ENCODE data around the gene G0S2.
A peak's percentile ranks its signal among the peaks of the same experiment; 100 is the strongest.

The G0S2 gene

GRCh38 chr1:209646558-209646957, 28.7 kb upstream of the G0S2 start:
- in situ Hi-C loops (cut with MboI; ENCODE audit: low pct_unique_long_range_greater_than_20kb, low sequenced_read_pairs), result no loop called here
- DNase-seq, result no peak

DNA sequence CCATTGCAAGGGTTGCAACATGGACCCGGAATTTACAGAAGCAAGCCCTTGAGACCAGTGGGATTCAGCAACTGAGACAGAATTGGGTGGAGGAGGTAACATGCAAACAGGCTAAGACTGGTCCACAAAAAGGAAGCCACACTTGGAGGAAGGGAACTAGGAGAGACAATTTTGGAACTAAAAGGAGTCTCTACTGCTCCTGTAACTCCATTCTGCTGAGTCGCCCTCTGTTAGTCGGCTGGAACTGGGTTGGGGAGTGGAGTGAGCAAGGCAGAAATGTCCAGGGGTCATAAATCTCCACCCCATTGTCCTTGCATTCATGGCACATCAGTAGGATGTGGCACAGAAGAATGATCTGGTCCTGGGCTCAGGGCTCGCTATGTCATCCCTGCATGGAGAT, 28.1 kb upstream of the G0S2 start:
- in situ Hi-C loops (cut with MboI; ENCODE audit: low pct_unique_long_range_greater_than_20kb, low sequenced_read_pairs), result no loop called here
- DNase-seq, result no peak

- in situ Hi-C loops (cut with MboI; ENCODE audit: low pct_unique_long_range_greater_than_20kb, low sequenced_read_pairs), result no loop called here
Measured at GRCh38 chr1:209648346-209648745, 26.9 kb upstream of the G0S2 start.

GRCh38 chr1:209648931-209649776, 26.1 kb upstream of the G0S2 start:
- DNase-seq, result peak; percentile 39
- in situ Hi-C loops (cut with MboI; ENCODE audit: low pct_unique_long_range_greater_than_20kb, low sequenced_read_pairs), result no loop called here

More at GRCh38 chr1:209648346-209648745, 26.9 kb upstream of the G0S2 start:
- DNase-seq, result no peak

DNA sequence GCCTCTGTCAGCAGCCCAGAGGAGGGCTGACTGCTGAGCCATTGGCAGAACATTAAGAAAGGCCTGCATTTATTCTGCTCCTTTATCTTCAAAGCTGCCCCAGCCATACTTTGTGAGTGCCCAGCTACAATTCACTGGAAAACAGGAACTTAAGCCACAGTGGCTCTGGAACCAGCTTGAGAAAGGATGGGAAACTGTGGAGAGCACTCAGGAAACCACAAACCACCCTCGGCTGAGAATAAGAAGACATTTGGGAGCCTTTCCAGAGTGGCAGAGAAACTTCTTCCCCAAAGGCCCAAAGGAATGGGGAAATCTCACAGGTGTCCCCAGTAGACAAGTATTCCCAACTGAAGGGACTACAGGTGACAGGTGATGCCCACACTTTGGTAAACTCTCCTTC, 24.8 kb upstream of the G0S2 start:
- DNase-seq, result peak; percentile 73
- in situ Hi-C loops (cut with MboI; ENCODE audit: low pct_unique_long_range_greater_than_20kb, low sequenced_read_pairs), result no loop called here

DNA sequence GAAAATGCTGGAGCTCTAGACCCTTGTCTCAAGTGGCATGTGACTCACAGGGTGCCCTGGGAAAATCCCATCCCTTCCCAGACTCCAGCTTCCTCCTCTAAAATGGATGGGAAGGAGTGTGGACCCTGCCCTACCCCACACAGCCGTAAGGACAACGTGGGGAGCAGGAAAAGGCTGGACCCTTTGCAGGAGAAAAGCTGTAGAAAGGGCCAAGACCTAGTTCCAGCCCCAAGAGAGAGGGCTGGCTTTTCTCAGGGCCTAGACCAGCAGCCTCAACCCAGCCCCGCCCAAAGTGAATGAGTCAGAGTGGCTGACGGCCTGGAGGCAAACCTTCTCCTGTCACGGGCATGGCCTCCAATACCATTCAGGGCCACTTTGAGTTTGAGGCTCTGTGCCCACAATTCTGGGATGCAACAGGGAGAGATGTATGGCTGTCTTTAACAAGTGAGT, 24.0 kb upstream of the G0S2 start:
- in situ Hi-C loops (cut with MboI; ENCODE audit: low pct_unique_long_range_greater_than_20kb, low sequenced_read_pairs), result no loop called here
- DNase-seq, result peak; percentile 21

- no peak for DNase-seq
- in situ Hi-C loops (cut with MboI; ENCODE audit: low pct_unique_long_range_greater_than_20kb, low sequenced_read_pairs), result no loop called here
Measured at GRCh38 chr1:209652121-209652735, 23.0 kb upstream of the G0S2 start, which contains the start of gene LAMB3. Gene LAMB3, minus strand, starts transcription at chr1:209652425. Its CDS starts 1,481 bp downstream, at chr1:209650944.

- in situ Hi-C loops (cut with MboI; ENCODE audit: low pct_unique_long_range_greater_than_20kb, low sequenced_read_pairs), result no loop called here
- no peak for DNase-seq
Measured at GRCh38 chr1:209652873-209653401, 22.3 kb upstream of the G0S2 start.

GRCh38 chr1:209653915-209654351, 21.3 kb upstream of the G0S2 start:
- DNase-seq, result no peak
- in situ Hi-C loops (cut with MboI; ENCODE audit: low pct_unique_long_range_greater_than_20kb, low sequenced_read_pairs), result no loop called here

DNA sequence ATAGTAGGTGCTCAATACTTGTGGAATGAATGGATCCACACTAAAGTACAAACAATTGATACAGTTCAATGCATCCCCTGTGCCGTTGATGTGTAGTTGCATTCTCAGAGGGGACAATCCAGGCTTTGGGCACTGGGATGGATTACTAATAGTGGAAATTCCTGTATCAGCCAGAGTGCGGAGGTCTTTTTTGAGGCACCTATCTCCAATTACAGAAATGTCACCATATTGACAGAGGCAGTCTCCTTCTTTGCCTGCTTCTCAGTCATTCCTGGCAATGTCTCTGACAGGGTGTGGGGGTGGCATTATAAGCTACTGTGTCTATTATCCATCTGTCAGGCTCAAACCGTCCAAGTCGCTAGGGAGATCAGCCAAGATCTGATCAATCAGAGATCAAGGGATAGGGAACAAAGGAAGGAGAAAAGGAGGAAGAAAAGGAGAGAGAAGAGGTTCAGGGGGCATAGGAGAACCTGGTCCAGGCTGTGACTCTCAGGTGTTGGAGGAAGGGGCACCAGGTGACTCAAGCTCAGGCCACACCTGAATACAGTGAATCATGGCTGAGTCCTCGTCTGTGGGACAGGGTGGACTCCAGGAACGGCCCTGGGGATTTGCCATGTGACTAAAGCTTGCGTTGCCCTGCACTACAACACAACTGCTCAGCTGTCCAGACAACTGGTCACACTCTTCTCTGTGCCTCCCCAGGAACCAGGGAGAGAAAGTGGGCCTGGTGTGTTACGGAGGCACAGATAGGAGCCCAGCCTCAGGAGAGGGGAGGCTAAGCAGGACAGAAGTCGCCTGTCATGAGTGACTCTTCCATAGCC, 19.6 kb upstream of the G0S2 start:
- DNase-seq, result no peak
- in situ Hi-C loops (cut with MboI; ENCODE audit: low pct_unique_long_range_greater_than_20kb, low sequenced_read_pairs), result no loop called here

DNA sequence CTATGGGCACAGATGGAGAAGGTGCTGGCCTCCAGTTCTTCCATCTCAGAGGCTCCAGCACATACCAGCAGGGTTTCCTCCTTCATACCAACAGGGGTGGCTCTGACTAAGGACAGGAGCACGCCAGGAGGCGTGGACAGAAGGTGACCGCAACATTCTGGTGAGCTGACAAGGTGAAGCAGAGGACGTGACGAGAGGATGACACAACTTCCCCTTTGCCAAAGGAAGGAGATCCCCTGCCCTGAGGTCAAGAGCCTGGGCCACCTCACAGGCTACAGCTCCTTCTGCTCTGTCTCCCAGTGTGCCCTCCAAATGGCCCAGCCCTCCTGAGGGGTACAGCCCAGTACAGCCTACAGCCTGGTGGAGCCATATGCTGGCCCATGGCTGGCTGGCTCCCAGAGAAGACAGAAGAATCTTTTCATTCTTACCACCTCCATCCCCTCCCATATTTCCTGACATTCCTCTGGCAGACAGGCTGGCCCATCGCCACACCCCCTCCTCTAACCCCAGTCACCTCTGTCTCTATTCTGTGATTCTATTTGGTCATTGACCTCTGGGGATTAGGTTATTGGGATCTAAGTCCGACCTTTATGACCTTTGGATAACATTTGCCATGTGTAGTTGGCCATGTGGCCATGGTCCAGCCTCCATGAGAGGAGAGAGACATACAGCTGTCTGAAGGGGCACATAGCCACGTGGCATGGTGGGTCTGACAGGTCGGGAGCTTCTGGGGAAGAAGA, 17.9 kb upstream of the G0S2 start:
- peak; percentile 29 for DNase-seq
- in situ Hi-C loops (cut with MboI; ENCODE audit: low pct_unique_long_range_greater_than_20kb, low sequenced_read_pairs), result no loop called here

GRCh38 chr1:209657918-209658317, 17.3 kb upstream of the G0S2 start:
- DNase-seq, result no peak
- in situ Hi-C loops (cut with MboI; ENCODE audit: low pct_unique_long_range_greater_than_20kb, low sequenced_read_pairs), result no loop called here

- in situ Hi-C loops (cut with MboI; ENCODE audit: low pct_unique_long_range_greater_than_20kb, low sequenced_read_pairs), result no loop called here
- DNase-seq, result peak; percentile 80
Measured at GRCh38 chr1:209659909-209660308, 15.3 kb upstream of the G0S2 start.

DNA sequence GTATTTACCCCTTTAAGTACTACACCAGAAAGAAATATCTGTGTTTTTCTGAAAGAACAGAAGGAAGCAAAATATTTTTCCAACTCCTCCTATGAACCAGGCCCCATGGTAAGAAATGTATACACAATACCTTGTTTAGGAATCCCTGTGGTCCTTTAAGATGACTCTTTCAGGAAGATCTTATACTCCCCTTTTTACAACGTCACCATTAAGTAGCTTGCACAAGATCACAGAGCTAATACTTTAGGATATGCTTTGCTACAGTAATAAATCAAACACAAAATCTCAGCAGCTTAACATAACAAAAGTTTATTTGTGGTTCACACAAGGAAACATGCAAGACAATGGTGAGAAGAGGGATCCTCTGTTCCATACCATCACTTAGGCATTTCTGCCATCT, 14.1 kb upstream of the G0S2 start:
- no peak for DNase-seq
- in situ Hi-C loops (cut with MboI; ENCODE audit: low pct_unique_long_range_greater_than_20kb, low sequenced_read_pairs), result no loop called here

- in situ Hi-C loops (cut with MboI; ENCODE audit: low pct_unique_long_range_greater_than_20kb, low sequenced_read_pairs), result no loop called here
- DNase-seq, result no peak
Measured at GRCh38 chr1:209662879-209663327, 12.3 kb upstream of the G0S2 start.

DNA sequence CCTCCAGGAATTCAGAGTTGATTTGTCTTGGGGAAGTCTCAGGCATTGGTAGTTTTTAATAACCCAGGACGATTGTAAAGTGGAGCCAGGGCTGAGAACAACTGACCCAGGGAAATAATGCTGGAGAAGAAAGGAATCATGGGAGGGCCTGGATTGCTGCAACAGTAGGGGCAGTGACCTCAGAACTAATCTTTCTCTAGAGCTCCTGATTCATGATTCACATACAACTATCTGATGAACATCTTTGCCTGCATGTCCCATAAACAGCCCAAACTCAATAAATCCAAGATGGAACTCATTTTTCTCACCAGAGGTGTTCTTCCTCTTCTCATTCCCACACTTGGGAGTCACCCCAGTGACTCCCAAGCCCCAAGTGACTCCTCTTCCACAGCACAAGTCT, 8.1 kb upstream of the G0S2 start:
- no peak for DNase-seq
- in situ Hi-C loops (cut with MboI; ENCODE audit: low pct_unique_long_range_greater_than_20kb, low sequenced_read_pairs), result no loop called here

DNA sequence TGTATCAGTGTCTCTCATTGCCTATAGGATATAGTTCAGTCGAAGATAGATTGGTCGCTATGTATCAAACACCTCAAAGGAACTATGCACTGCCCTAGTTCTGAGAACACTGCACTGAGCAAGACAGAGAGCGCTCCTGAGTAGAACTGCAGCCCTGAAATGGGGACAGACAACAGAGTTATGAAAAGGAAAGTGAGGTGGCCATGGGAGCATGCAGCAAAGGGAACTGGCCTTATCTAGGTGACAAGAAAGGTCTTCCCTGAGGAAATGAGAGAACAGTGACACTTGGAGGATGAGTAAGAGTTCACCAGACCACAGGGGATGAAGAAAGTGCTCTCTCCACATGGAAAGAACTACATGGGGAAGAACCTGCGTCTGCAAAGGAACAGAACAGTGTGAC, 7.5 kb upstream of the G0S2 start:
- in situ Hi-C loops (cut with MboI; ENCODE audit: low pct_unique_long_range_greater_than_20kb, low sequenced_read_pairs), result no loop called here
- DNase-seq, result no peak

DNA sequence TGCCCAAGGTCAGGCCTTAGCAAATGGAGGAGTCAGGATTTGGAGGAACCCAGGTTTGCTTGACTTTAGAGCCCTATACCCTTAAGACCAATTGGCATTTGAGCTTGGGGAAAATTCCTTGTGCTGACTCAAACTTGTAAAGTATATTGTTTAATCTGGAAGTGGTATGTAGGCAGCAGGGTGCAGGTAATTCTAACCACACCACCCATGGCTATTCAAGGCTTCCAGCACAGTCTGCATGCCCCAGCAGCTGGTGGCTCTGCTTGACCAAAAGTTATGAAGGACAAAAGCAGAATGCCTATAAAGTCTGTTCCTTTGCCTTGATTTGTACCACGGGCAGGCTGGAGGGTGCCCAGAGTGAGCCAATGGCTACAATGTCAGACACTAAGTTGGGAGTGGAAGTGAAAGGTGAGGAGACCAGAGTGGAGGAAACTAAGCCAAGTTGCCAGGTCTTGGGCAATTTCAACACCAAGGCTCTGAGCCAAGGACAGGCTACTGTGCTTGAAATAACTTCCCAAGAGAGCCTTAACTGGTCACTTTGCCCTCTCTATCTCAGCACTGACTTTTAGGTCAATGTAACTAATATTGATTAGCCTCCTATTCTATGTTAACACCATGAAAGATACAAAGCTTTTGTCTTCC, 4.7 kb upstream of the G0S2 start:
- DNase-seq, result no peak
- in situ Hi-C loops (cut with MboI; ENCODE audit: low pct_unique_long_range_greater_than_20kb, low sequenced_read_pairs), result no loop called here
